G401 (cell line): ENCODE results near the gene OR2T2. TPM values are rescaled to one million over a fixed set of nuclear protein-coding genes. Genes with fewer than 3 reads are reported as not detected.

Source experiments
- total RNA-seq: library from RNA; depleted of rRNA; stranded (reverse); fragments of >200 nt; shearing (Covaris generic); gene quantifications from 2 replicates; pipeline ENCODE4 v1.2.3, GENCODE V29; 2014; rRNA removed

The OR2T2 gene
- total RNA-seq, 1 experiment from 2014 or later: not detected

Other genes with a start within 250 kb of the OR2T2 start
- gene OR2M3, start 248.4 kb upstream of the OR2T2 start, total RNA-seq: not detected in 2 replicates
- gene OR2M4, start 214.2 kb upstream of the OR2T2 start, total RNA-seq: not detected in 2 replicates
- gene OR2T33, start 167.7 kb upstream of the OR2T2 start, total RNA-seq: not detected in 2 replicates
- gene OR2T12, start 142.2 kb upstream of the OR2T2 start, total RNA-seq: not detected in 2 replicates
- not detected in 2 replicates for gene OR2M7, start 121.1 kb upstream of the OR2T2 start, total RNA-seq
- gene OR14C36, start 96.9 kb upstream of the OR2T2 start, total RNA-seq: not detected in 2 replicates
- gene OR2T4, start 84.0 kb upstream of the OR2T2 start, total RNA-seq: not detected in 2 replicates
- gene OR2T6, start 69.9 kb upstream of the OR2T2 start, total RNA-seq: not detected in 2 replicates
- not detected in 2 replicates for gene OR2T1, start 42.6 kb upstream of the OR2T2 start, total RNA-seq
- not detected in 2 replicates for gene OR2T3, start 27.7 kb downstream of the OR2T2 start, total RNA-seq
- gene OR2T5, start 43.0 kb downstream of the OR2T2 start, total RNA-seq: not detected in 2 replicates
- gene OR2G6, start 62.4 kb downstream of the OR2T2 start, total RNA-seq: not detected in 2 replicates
- not detected in 2 replicates for gene OR2T29, start 117.1 kb downstream of the OR2T2 start, total RNA-seq
- gene OR2T34, start 129.1 kb downstream of the OR2T2 start, total RNA-seq: not detected in 2 replicates
- not detected in 2 replicates for gene OR2T10, start 152.1 kb downstream of the OR2T2 start, total RNA-seq
- not detected in 2 replicates for gene OR2T11, start 189.5 kb downstream of the OR2T2 start, total RNA-seq
- gene OR2T35, start 199.6 kb downstream of the OR2T2 start, total RNA-seq: not detected in 2 replicates
- not detected in 2 replicates for gene OR2T27, start 209.9 kb downstream of the OR2T2 start, total RNA-seq